Hindlimb muscle (tissue), 1 donor: ENCODE measurements around the gene GATD1. TPM values are rescaled to one million over a fixed set of nuclear protein-coding genes. Genes with fewer than 3 reads are reported as not detected.
A peak's percentile ranks its signal among the peaks of the same experiment; 100 is the strongest.

Experiments used
- DNase-seq: peaks from one replicate; pipeline ENCODE4 v3.0.0-alpha.2; 2013
- polyA plus RNA-seq: library from polyadenylated mRNA; unstranded; fragments of 120-200 nt; gene quantifications from one replicate; pipeline ENCODE4 v1.2.1, GENCODE V29; 2013; ENCODE audit not compliant: insufficient read length

Gene GATD1
- polyA plus RNA-seq, 1 donor, result 57.6 TPM

GRCh38 chr11:724778-725386 lies 52.4 kb downstream of the GATD1 start:
- no peak for DNase-seq

DNA sequence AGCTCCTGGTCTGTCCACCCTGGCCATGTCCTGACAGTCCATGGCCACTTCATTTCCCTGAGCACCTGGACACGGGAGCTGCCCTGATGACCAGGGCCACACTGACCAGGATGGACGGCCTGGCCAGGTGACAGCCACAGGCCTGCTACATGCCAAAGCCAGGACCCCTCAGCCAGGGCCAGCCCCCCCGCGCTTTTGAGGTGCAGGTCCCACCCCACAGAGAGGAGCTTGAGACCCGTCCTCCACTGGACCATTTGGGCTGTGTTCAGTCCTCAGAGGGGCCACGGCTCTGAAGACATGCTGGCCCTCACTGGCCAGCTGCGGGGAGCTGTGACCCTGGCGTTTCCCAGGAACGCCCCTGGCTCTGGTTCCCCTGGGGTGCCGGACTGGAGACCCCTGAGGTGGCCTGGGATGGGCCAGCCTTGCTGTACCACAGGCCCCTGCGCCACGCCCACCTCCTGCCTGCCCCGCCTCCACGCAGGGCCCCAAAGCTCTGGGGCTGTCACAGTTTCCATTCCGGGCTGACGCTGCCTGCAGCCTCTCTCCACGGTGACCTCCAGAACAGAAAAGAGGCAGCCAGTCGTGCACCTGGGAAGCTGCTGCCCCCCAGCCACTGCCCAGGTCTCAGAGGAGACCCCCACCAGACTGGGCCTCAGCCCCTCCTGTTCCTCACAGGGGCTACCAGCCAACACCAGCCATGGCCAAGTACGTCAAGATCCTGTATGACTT lies 53.1 kb downstream of the GATD1 start:
- no peak for DNase-seq

GRCh38 chr11:723120-723883 lies 54.0 kb downstream of the GATD1 start:
- peak; percentile 63 for DNase-seq

DNA sequence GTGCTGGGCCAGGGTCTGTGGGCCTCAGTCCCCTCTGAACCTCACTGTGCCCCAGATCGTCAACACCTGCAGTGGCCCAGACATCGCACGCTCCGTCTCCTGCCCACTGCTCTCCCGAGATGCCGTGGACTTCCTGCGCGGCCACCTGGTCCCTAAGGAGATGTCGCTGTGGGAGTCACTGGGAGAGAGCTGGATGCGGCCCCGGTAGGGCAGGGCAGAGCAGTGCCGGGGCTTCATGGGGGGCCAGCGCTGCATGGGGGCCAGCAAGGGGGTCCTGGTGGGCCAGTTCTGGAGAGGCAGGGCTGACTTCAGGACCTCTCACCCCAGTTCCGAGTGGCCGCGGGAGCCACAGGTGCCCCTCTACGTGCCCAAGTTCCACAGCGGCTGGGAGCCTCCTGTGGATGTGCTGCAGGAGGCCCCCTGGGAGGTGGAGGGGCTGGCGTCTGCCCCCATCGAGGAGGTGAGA lies 54.9 kb downstream of the GATD1 start:
- no peak for DNase-seq

GRCh38 chr11:721741-722345 lies 55.4 kb downstream of the GATD1 start:
- DNase-seq, result no peak

DNA sequence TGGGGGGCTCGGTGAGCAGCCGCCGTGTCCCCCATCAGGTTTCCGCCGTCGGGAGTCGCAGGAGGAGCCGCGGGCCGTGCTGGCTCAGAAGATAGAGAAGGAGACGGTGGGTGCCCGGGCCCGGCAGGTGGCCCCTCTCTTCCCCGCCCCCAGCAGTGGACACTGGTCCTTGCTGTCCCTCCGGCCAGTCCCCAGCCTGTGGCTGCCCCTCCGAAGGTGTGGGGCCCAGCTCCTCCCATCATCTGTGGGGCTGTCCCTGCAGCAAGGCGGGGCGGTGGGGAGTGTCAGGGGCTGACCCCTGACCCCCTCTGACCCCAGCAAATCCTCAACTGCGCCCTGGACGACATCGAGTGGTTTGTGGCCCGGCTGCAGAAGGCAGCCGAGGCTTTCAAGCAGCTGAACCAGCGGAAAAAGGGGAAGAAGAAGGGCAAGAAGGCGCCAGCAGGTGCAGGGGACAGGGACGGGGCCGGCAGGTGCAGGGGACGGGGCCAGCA lies 56.0 kb downstream of the GATD1 start:
- DNase-seq, result no peak

DNA sequence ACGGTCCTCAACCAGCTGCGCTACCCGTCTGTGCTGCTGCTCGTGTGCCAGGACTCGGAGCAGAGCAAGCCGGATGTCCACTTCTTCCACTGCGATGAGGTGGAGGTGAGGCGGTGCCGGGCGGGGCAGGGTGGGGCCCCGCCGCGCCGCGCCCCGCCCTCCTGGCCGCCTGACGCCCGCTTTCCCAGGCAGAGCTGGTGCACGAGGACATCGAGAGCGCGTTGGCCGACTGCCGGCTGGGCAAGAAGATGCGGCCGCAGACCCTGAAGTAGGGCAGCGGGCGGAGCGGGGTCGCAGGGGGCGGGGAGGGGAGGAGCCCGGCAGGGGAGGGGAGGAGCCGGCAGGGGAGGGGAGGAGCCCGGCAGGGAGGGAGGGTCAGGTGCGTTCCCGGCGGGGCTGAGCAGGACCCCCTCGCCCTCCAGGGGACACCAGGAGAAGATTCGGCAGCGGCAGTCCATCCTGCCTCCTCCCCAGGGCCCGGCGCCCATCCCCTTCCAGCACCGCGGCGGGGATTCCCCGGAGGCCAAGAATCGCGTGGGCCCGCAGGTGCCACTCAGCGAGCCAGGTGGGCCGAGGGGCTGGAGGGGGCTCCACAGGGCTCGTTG lies 56.5 kb downstream of the GATD1 start:
- no peak for DNase-seq

GRCh38 chr11:720017-720641 lies 57.2 kb downstream of the GATD1 start:
- no peak for DNase-seq

DNA sequence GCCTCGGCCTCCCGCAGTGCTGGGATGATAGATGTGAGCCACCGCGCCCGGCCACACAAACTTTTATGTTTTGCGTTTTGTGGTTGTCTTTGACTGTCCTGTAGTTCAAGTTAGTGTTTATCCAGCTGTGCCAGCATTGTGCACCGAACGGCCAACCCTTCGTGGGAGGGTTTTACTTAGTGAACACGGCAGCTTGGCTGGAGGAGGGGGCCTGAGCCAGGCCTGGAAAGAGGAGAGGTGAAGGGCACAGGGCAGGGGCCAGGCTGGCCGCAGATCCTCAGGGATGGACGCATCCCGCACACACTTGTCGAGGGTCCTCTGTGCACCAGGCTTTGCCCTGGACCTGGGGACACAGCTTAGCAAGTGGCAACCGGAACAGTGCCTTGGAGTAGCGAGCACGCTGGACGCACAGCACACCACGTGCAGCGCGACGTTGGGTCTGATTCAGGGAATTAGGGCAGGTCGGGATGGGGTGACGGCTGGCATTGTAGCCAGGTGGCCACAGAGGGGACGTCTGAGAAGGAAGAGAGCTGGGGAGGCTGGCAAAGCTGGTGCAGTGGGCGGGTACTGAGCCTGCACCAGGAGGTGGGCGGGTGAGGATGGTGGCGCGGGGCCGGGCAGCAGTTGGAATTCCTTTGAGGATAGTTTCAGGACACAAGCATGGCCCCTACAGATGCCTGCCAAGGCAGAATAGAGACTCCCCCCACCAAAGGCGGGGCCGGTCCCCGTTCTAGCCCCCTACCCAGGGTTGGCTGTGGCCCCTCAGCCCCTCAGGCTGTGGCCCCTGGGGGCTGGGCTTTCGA lies 57.9 kb downstream of the GATD1 start:
- no peak for DNase-seq

Other genes starting within 250 kb of the GATD1 start
- gene HRAS, start 241.9 kb downstream of the GATD1 start, polyA plus RNA-seq, result 144 TPM
- 9.1 TPM for gene LRRC56, start 240.0 kb downstream of the GATD1 start, polyA plus RNA-seq
- gene LMNTD2, start 216.7 kb downstream of the GATD1 start, polyA plus RNA-seq, result 0.80 TPM
- gene RASSF7, start 216.5 kb downstream of the GATD1 start, polyA plus RNA-seq, result 3.7 TPM
- 21.3 TPM for gene PHRF1, start 201.0 kb downstream of the GATD1 start, polyA plus RNA-seq
- gene IRF7, start 161.5 kb downstream of the GATD1 start, polyA plus RNA-seq, result 17.5 TPM
- gene CDHR5, start 152.5 kb downstream of the GATD1 start, polyA plus RNA-seq, result 4.1 TPM
- gene SCT, start 150.3 kb downstream of the GATD1 start, polyA plus RNA-seq, result 127 TPM
- gene DRD4, start 140.2 kb downstream of the GATD1 start, polyA plus RNA-seq, result 1.2 TPM
- gene DEAF1, start 82.3 kb downstream of the GATD1 start, polyA plus RNA-seq, result 36.5 TPM
- 21.0 TPM for gene TMEM80, start 81.7 kb downstream of the GATD1 start, polyA plus RNA-seq
- gene EPS8L2, start 71.3 kb downstream of the GATD1 start, polyA plus RNA-seq, result 3.7 TPM
- 68.2 TPM for gene TALDO1, start 30.0 kb downstream of the GATD1 start, polyA plus RNA-seq
- 0.67 TPM for gene CEND1, start 12.6 kb upstream of the GATD1 start, polyA plus RNA-seq
- 10.9 TPM for gene SLC25A22, start 20.8 kb upstream of the GATD1 start, polyA plus RNA-seq
- 11.9 TPM for gene PIDD1, start 27.7 kb upstream of the GATD1 start, polyA plus RNA-seq
- gene RPLP2, start 32.5 kb upstream of the GATD1 start, polyA plus RNA-seq, result 1,677 TPM
- gene PNPLA2, start 41.4 kb upstream of the GATD1 start, polyA plus RNA-seq, result 47.9 TPM
- gene CRACR2B, start 50.4 kb upstream of the GATD1 start, polyA plus RNA-seq, result 17.3 TPM
- 189 TPM for gene CD151, start 55.5 kb upstream of the GATD1 start, polyA plus RNA-seq
- 118 TPM for gene POLR2L, start 65.0 kb upstream of the GATD1 start, polyA plus RNA-seq
- gene TSPAN4, start 65.4 kb upstream of the GATD1 start, polyA plus RNA-seq, result 55.0 TPM
- 61.0 TPM for gene CHID1, start 133.3 kb upstream of the GATD1 start, polyA plus RNA-seq
- gene AP2A2, start 148.4 kb upstream of the GATD1 start, polyA plus RNA-seq, result 49.7 TPM